GM12865 (cell line): Measurements from ENCODE around the gene LENEP.
A peak's percentile ranks its signal among the peaks of the same experiment; 100 is the strongest.

Experiments used
- DNase-seq: peaks from one replicate; pipeline ENCODE4 v3.0.0; 2010; ENCODE audit warnings: low read depth
- H3K4me3 ChIP-seq: 2 replicates; pipeline ENCODE4 v1.5.1; 2011; ENCODE audit warnings: mild to moderate bottlenecking, low read depth, low read length, control low read depth
- CTCF ChIP-seq: IDR thresholded peaks from 2 replicates; pipeline ENCODE4 v1.5.1; 2011; ENCODE audit warnings: low read length, control low read depth, low read depth, inconsistent platforms; ENCODE audit not compliant: insufficient read depth; ENCODE audit errors: missing control alignments

The LENEP gene

DNA sequence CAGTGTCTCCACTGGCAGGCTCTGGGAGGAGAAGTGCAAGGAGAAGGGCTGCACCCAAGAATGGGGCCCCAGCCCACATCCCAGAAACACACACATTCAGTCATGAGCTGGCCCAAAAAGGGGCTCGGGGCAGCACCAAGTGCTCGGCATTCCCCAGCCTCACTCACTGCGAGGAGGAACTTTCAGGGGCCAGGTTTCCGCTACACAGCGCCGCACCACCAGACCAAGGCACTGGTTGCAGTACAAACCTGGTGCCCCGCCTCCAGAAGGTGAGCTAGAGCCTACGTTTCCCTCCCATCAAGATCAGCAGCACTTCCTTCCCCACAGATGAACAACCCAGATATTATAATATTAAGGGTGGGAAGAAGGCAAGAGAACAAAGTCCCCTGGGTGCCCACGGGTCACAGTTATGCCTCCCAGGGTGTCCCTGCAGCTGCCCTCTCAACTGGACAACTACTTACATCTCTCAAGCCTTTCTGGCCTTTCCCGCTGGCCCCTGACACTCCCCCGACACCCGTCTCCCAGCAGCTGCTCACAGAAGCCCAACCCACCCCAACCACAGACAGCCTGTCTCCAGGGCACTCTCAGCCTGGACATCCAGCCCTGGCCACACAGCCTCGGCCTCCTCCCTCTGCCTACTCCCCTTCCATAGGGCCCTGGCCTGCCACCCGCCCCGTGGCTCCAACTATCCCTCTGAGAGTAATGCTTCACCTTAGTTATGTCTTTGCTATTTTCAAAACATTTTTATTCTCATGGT, 41.3 kb upstream of the LENEP start:
- H3K4me3 ChIP-seq: peak overlapping the region; percentile 7; the same call in 1 of the 2 replicates

DNA sequence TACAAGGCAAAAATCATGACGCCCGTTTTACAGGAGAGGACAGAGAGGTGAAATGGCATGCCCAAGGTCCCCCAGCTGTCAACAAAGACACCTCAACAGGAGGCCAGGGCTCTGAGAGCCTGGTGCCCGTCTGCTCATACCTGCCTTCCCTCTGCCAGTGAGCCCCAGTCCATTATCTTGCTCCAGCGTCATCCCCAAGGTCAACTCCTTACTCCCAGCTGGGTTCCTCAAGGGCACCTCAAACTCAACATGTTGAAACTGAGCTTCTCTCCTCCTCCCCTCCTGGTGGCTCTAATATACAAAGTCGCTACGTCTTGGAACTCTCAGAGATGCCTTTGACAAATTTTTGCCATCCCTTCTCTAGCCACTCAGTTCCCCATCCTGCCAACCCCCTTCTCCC, 40.7 kb upstream of the LENEP start:
- DNase-seq: no peak
- no peak for TF ChIP-seq CTCF
- no peak overlapping the region for H3K4me3 ChIP-seq

More for the DNA sequence above, 41.3 kb upstream of the LENEP start:
- peak; percentile 49 for DNase-seq
- TF ChIP-seq CTCF: no peak

DNA sequence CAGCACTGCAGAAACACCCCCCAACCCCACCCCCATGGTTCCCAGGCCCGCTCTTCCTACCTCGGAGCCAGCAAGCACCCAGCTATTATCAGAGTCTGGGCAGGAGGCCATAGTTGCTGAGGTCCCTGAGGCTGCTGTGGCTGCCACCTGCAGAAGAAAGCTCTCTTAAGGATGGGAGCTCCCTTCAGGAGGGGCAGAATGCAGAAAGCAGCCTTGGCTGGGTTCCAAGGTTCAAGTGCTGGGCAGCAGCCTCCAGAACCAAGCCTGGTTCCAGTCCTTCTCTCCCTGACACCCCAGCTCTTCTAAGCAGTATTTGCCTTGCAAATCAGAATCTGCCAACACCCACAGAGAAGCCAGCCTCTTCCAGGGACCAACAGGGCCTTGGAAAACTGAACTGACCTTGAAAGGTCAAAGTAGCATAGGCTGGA, 39.8 kb upstream of the LENEP start:
- DNase-seq: no peak
- TF ChIP-seq CTCF: no peak
- no peak overlapping the region for H3K4me3 ChIP-seq

- no peak for DNase-seq
- peak overlapping the region; percentile 85 for H3K4me3 ChIP-seq
- TF ChIP-seq CTCF: no peak
Measured at GRCh38 chr1:154954541-154954940, 38.8 kb upstream of the LENEP start.

GRCh38 chr1:154955039-154955717, 38.2 kb upstream of the LENEP start:
- TF ChIP-seq CTCF: no peak
- peak; percentile 95 for DNase-seq
- peak overlapping the region; percentile 85 for H3K4me3 ChIP-seq

DNA sequence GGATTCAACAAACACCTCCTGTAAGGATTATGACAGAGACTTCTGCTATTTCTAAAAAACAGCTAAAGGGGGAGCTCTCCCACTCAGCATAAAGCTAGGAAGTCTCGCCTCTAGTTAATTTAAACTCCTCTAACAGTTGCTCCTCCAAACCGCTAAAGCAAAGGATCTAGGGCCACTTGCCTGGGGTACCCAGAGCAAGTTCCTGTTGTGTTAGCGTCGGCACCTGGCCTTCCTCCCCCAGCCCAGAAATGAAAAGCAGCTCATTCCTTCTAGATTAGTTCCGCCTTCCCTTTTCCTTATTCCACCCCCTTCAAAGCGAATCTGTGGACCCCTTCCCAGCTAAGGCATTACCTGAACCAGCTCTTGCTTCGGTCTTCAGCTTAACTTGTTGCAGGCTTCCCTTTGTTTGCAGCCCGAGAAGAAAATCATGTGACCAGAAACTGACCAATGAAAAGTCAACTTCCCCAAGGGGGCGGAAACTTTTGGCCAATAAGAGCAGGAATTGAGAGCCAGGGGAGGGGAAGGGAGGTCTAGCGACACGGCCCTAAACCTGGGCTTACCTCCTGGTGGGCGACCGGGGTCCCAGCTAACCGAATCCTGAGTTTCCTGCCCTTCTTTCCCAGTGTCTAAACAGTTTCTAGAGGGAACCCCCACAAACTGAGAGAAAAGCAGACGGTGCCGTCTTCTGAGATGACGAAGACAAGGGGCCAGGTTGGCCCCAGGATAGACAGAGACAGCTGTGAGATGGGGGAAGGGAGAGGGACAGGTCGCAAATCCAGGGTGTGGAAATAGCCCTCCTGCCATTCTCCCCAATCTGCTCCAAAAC, 37.5 kb upstream of the LENEP start, which contains the start of gene PBXIP1:
Gene PBXIP1, minus strand, starts transcription at position 382 of the 826 bp plus-strand sequence. CDS start 2,378 bp downstream, outside the sequence.
- H3K4me3 ChIP-seq: peak within 1 kb of the TSS; percentile 85
- peak; percentile 91 for DNase-seq
- TF ChIP-seq CTCF: no peak
